Smooth muscle cell of the umbilical artery (primary cell): Measurements from ENCODE around the gene RBP5. TPM values are rescaled to one million over a fixed set of nuclear protein-coding genes. Genes with fewer than 3 reads are reported as not detected.

Experiments
- total RNA-seq: library from RNA; depleted of rRNA; stranded (reverse); fragments of >200 nt; gene quantifications from 2 replicates; pipeline ENCODE4 v1.2.3, GENCODE V29; 2014

Gene RBP5, protein sequence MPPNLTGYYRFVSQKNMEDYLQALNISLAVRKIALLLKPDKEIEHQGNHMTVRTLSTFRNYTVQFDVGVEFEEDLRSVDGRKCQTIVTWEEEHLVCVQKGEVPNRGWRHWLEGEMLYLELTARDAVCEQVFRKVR
- total RNA-seq = not detected in 2 replicates

DNA sequence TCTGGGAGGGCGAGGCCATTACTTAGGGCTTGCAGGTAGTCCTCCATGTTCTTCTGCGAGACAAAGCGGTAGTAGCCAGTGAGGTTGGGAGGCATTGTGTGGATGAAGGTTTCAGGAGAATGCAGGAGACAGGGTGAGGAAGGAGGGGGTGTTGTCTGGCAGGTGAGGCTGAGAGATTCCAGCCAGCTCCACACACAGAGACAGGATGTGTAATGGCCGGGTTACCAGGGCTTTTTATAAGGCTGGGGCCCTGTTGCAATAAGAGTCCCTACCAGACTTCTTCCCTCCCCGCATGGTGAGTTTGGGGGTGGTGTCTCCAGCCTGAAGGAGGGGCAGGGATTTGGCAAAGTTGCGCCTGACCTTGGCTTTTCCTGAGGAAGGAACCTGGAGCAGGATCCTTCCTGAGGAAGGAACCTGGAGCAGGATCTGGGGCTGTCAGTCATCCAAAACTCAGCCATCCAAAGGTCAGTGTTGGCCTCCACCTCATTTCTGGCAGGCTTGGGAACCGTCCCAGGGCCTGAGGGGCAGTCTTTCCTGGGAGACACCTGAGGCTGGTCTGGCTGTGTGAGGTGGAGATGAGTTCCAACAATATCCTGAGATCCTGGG, at the start of gene RBP5:
TSS of gene RBP5 (minus strand) at position 209 of the 606 bp plus-strand sequence. CDS start at position 95, 114 bp downstream.

DNA sequence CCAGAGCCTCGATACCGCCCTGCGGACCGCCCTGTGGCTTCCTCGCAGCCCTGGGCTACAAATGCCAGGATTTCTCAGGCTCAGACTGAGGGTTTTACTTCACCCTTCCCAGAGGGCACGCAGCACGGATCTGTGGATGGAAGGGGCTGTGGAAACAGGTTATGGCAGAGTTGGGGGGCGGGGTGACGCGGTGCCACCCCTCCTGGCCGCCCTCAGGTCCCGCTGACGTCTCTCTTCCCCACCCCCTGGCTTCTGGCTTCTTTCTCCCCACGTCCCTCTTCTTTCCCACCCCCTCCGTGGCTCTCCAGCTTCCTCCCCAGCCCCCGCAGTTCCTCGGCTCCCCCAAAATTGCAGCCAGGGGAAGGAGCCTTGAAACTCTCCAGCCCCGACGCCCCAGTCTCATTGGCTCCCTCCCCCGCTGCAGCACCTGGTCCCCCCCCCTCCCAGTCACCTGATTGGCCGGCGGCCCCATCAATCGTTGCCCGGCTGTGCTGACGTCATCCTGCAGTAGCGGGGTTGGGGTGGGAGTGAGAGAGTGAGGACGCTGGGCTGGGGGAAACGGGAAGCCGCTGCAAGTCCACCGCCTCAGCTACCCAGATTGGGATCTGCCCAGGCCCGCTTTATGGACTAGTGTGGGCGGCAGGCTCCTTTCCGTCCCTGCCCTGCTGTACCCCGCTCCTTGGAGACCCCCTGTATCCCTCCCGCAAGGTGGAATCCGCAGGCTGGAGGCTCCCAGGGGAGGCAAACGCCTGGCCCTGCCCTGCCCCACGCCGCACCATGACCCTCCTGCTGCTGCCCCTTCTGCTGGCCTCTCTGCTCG, 1.4 kb upstream of the RBP5 start, which contains the start of gene CLSTN3:
TSS of gene CLSTN3 (plus strand) at position 500 of the 820 bp plus-strand sequence. CDS start at position 778, 278 bp downstream.

DNA sequence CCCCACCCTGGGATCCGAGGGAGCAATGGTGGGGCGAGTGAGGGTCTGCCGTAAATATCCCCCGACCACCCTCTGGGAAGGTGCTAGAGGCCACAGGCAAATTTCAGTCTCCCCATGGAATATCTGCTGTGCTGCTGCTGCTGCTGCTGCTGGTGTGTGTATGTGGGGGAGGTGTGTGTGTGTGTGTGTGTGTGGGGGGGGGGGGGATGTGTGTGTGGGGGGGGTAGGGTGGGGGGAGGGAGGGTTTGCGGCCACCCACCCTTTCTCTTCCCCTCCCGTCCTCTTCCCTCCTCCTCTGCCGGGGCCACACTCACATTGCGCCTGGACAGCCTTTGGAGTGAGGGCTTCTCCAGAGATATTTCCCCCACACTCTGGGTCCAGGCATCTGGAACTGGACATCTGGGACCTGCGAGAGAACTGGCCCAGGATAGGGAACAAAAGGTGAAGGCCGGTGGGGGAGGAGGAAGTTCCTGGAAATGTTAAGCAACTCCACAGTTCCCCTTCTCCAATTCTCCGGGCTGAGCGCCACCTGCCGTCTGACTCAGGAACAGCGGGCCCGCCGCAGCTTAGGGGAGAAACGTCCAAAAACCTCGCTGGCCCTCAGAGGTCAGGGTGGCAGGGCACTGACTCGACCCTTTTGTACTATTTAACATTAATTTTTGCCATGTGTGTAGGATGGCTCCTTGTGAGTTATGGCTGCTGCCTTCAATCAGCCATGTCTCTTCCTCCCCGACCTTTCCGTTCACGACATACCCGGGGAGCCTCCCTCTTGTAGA, 19.7 kb downstream of the RBP5 start, which contains the start of gene C1RL:
TSS of gene C1RL (minus strand) at position 419 of the 776 bp plus-strand sequence. CDS start at position 385, 34 bp downstream.

DNA sequence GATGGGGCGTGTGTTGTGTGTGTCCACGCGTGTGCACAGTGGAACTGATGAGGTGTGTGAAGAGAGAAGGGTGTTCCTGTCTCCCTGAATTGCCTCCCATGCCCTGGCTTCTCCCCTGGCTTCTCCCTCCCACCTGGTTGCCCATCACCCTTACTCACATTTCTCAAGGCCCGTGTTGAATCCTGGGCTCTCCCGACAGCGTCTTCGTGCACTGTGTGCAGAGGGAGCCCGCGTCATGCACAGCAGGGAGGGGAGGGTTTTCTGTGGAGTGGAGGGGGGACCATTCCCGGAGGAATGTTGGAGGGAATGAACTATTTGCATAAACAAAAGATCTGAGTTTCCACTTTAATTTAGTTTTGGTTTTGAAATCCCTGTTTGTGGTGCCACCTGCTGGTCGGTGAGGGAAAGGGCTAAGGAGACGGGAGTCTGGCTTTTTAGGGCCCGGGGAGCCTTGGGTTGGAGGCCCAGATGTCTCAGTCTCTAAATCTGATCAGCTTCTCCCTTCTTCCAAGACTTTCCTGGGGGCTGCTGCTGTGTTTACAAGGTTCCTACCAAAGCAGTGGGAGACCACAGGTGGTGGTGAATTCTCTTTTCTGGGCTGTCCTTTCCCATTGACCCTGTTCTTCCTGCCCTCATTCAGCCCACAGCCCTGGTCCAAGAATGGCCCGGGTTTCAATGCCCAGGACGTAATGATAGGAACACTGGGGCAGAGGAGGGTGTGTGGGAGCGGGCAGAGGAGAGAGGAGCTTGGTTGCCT, 36.3 kb downstream of the RBP5 start, which contains the start of gene C1R:
TSS of gene C1R (minus strand) at position 217 of the 757 bp plus-strand sequence. CDS start at position 160, 57 bp downstream.

Other genes starting within 250 kb of the RBP5 start
- gene LRRC23, start 224.1 kb downstream of the RBP5 start, total RNA-seq = 8.8 and 14.6 TPM in 2 replicates
- 78.1 and 80.9 TPM in 2 replicates for gene ENO2, start 214.3 kb downstream of the RBP5 start, total RNA-seq
- 20.2 and 26.3 TPM in 2 replicates for gene ATN1, start 200.9 kb downstream of the RBP5 start, total RNA-seq
- not detected in 2 replicates for gene RNU7-1, start 185.1 kb downstream of the RBP5 start, total RNA-seq
- 47.2 and 210 TPM in 2 replicates for gene C12orf57, start 184.9 kb downstream of the RBP5 start, total RNA-seq
- not detected in 2 replicates for gene PTPN6, start 177.5 kb downstream of the RBP5 start, total RNA-seq
- 105 and 148 TPM in 2 replicates for gene PHB2, start 158.2 kb downstream of the RBP5 start, total RNA-seq
- gene EMG1, start 158.0 kb downstream of the RBP5 start, total RNA-seq = 45.7 and 48.1 TPM in 2 replicates
- 6.5 and 6.7 TPM in 2 replicates for gene LPCAT3, start 110.4 kb downstream of the RBP5 start, total RNA-seq
- gene C1S, start 68.2 kb downstream of the RBP5 start, total RNA-seq = 67.2 and 431 TPM in 2 replicates
- gene C1R, start 36.4 kb downstream of the RBP5 start, total RNA-seq = 22.7 and 129 TPM in 2 replicates
- gene C1RL, start 19.7 kb downstream of the RBP5 start, total RNA-seq = 17.3 and 21.4 TPM in 2 replicates
- 25.2 and 33.8 TPM in 2 replicates for gene CLSTN3, start 1.5 kb upstream of the RBP5 start, total RNA-seq
- gene PEX5, start 60.8 kb upstream of the RBP5 start, total RNA-seq = 26.4 and 28.8 TPM in 2 replicates
- not detected in 2 replicates for gene ACSM4, start 175.2 kb upstream of the RBP5 start, total RNA-seq